ENCODE measurements around the gene ADAT1.

DNA sequence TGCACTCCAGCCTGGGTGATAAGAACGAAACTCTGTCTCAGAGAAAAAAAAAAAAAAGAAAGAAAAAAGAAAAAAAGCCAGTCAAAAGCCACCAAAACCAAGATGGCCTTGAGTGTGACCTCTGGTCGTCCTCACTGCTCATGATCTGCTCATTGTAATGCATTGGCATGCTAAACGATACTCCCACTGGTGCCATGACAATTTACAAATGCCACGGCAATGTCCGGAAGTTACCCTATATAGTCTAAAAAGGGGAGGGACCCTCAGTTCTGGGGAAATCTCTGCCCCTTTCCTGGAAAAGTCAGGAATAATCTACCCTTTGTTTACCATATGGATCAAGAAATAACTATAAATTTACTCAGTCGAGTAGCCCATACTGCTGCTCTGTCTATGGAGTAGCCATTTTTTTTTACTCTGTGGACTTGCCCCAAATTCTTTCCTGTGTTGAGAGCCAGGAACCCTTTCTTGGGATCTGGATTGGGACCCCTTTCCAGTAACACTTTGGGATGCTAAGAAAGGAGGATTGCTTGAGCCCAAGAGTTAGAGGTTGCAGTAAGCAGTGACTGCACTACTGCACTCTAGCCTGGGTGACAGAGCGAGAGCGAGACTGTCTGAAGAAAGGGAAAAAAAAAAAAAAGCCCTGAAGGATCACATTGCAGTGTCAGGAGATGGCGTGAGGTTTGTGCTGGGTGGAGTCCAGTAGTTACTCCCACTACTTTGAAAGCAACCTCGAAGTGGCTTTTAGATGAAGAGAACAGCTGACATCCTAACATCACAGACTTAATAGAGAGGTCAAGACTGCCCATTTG is 63.3 kb downstream of the ADAT1 start:
- TF ChIP-seq, protein P1, sequence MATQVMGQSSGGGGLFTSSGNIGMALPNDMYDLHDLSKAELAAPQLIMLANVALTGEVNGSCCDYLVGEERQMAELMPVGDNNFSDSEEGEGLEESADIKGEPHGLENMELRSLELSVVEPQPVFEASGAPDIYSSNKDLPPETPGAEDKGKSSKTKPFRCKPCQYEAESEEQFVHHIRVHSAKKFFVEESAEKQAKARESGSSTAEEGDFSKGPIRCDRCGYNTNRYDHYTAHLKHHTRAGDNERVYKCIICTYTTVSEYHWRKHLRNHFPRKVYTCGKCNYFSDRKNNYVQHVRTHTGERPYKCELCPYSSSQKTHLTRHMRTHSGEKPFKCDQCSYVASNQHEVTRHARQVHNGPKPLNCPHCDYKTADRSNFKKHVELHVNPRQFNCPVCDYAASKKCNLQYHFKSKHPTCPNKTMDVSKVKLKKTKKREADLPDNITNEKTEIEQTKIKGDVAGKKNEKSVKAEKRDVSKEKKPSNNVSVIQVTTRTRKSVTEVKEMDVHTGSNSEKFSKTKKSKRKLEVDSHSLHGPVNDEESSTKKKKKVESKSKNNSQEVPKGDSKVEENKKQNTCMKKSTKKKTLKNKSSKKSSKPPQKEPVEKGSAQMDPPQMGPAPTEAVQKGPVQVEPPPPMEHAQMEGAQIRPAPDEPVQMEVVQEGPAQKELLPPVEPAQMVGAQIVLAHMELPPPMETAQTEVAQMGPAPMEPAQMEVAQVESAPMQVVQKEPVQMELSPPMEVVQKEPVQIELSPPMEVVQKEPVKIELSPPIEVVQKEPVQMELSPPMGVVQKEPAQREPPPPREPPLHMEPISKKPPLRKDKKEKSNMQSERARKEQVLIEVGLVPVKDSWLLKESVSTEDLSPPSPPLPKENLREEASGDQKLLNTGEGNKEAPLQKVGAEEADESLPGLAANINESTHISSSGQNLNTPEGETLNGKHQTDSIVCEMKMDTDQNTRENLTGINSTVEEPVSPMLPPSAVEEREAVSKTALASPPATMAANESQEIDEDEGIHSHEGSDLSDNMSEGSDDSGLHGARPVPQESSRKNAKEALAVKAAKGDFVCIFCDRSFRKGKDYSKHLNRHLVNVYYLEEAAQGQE (IDR thresholded peaks at IDR 0.05; ENCODE audit: low read depth) = no peak
- TF ChIP-seq, protein P2, sequence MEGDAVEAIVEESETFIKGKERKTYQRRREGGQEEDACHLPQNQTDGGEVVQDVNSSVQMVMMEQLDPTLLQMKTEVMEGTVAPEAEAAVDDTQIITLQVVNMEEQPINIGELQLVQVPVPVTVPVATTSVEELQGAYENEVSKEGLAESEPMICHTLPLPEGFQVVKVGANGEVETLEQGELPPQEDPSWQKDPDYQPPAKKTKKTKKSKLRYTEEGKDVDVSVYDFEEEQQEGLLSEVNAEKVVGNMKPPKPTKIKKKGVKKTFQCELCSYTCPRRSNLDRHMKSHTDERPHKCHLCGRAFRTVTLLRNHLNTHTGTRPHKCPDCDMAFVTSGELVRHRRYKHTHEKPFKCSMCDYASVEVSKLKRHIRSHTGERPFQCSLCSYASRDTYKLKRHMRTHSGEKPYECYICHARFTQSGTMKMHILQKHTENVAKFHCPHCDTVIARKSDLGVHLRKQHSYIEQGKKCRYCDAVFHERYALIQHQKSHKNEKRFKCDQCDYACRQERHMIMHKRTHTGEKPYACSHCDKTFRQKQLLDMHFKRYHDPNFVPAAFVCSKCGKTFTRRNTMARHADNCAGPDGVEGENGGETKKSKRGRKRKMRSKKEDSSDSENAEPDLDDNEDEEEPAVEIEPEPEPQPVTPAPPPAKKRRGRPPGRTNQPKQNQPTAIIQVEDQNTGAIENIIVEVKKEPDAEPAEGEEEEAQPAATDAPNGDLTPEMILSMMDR (IDR thresholded peaks at IDR 0.05 in 2 of 3, conservative IDR thresholded peaks at IDR 0.05 in 1 of 3; ENCODE audit: borderline replicate concordance in 1 of 3, insufficient read depth in 1 of 3, low read depth in 2 of 3, low read length in 2 of 3) = no peak
- no peak for TF ChIP-seq CEBPB (IDR thresholded peaks at IDR 0.05; ENCODE audit: low read depth)
- no peak for TF ChIP-seq POLR2A (IDR thresholded peaks at IDR 0.05; ENCODE audit: borderline replicate concordance, extremely low read depth, insufficient read depth, insufficient read length)
- TF ChIP-seq ZNF274 (IDR thresholded peaks at IDR 0.05; ENCODE audit: low read depth, low read length) = no peak
- TF ChIP-seq, protein P3, sequence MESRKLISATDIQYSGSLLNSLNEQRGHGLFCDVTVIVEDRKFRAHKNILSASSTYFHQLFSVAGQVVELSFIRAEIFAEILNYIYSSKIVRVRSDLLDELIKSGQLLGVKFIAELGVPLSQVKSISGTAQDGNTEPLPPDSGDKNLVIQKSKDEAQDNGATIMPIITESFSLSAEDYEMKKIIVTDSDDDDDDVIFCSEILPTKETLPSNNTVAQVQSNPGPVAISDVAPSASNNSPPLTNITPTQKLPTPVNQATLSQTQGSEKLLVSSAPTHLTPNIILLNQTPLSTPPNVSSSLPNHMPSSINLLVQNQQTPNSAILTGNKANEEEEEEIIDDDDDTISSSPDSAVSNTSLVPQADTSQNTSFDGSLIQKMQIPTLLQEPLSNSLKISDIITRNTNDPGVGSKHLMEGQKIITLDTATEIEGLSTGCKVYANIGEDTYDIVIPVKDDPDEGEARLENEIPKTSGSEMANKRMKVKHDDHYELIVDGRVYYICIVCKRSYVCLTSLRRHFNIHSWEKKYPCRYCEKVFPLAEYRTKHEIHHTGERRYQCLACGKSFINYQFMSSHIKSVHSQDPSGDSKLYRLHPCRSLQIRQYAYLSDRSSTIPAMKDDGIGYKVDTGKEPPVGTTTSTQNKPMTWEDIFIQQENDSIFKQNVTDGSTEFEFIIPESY (IDR thresholded peaks at IDR 0.05; ENCODE audit: extremely low read depth, insufficient replicate concordance, low read length) = no peak
- TF ChIP-seq, protein P4, sequence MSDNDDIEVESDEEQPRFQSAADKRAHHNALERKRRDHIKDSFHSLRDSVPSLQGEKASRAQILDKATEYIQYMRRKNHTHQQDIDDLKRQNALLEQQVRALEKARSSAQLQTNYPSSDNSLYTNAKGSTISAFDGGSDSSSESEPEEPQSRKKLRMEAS (IDR thresholded peaks at IDR 0.05) = no peak
- no peak for TF ChIP-seq RAD21 (IDR thresholded peaks at IDR 0.05; ENCODE audit: low read depth)
- no peak for TF ChIP-seq SIN3A (IDR thresholded peaks at IDR 0.05; ENCODE audit: low read depth)
- no peak for TF ChIP-seq EZH2 (IDR thresholded peaks at IDR 0.05)
